WTC11 (cell line): ENCODE results near the gene ERC2. TPM values are rescaled to one million over a fixed set of nuclear protein-coding genes. Genes with fewer than 3 reads are reported as not detected.

Experiments used
- ATAC-seq: fragments of 200-7000 bp; cut with Tn5 transposase; 2 replicates; pipeline ENCODE4 v1.10.0; 2021; ENCODE audit warnings: mild to moderate bottlenecking, moderate library complexity
- CTCF ChIA-PET: fragments of 300-600 bp; sonication (Branson Sonifier 250); formaldehyde crosslinking; loops from one replicate; lab custom pipeline; 2021; ENCODE audit warnings: antibody characterized with exemption; lab: Charles Lee
- POLR2A ChIA-PET: fragments of 350-600 bp; sonication (Branson Sonifier 250); formaldehyde crosslinking; loops from one replicate; lab custom pipeline; 2021; ENCODE audit warnings: antibody characterized with exemption; lab: Charles Lee
- DNase-seq: peaks from one replicate; pipeline ENCODE4 v3.0.0; 2021; ENCODE audit warnings: low spot score
- H3K27ac Mint-ChIP-seq: 2 replicates; pipeline ENCODE4 v1.8.0; 2021; ENCODE audit warnings: mixed read lengths
- H3K27me3 Mint-ChIP-seq: 2 replicates; pipeline ENCODE4 v1.8.0; 2021; ENCODE audit warnings: low read depth, mild to moderate bottlenecking, moderate library complexity, mixed read lengths
- H3K36me3 Mint-ChIP-seq: 2 replicates; pipeline ENCODE4 v1.8.0; 2021; ENCODE audit warnings: mixed read lengths
- H3K4me1 Mint-ChIP-seq: 2 replicates; pipeline ENCODE4 v1.8.0; 2022; ENCODE audit warnings: mixed read lengths
- H3K4me3 Mint-ChIP-seq: 2 replicates; pipeline ENCODE4 v1.8.0; 2021; ENCODE audit warnings: mild to moderate bottlenecking, moderate library complexity, mixed read lengths
- H3K9me3 Mint-ChIP-seq: 2 replicates; pipeline ENCODE4 v1.8.0; 2021; ENCODE audit warnings: mixed read lengths
- AR ChIP-seq: fragments of 250-450 bp; sonication (Bioruptor Pico); IDR thresholded peaks from 2 replicates; pipeline ENCODE4 v1.9.0; 2021; ENCODE audit warnings: mild to moderate bottlenecking
- ARID4B ChIP-seq: sonication (generic); formaldehyde crosslinking; IDR thresholded peaks from 2 replicates; pipeline ENCODE4 v1.8.0; 2023; ENCODE audit warnings: missing genetic modification reagents, mild to moderate bottlenecking, borderline replicate concordance
- ATF1 ChIP-seq: sonication (generic); formaldehyde crosslinking; IDR thresholded peaks from 2 replicates; pipeline ENCODE4 v1.8.1; 2023; ENCODE audit warnings: mild to moderate bottlenecking, moderate library complexity, missing genetic modification reagents
- CBFB ChIP-seq: sonication (generic); formaldehyde crosslinking; IDR thresholded peaks from 2 replicates; pipeline ENCODE4 v1.8.1; 2022; ENCODE audit warnings: mild to moderate bottlenecking, low read depth, missing genetic modification reagents
- CTCF ChIP-seq: fragments of 200-600 bp; IDR thresholded peaks from 2 replicates; pipeline ENCODE4 v1.8.0; 2022; ENCODE audit warnings: antibody characterized with exemption
- HMGA2 ChIP-seq: fragments of 250-450 bp; sonication (Bioruptor Pico); IDR thresholded peaks from 2 replicates; pipeline ENCODE4 v1.4.0; 2021; ENCODE audit warnings: mild to moderate bottlenecking, moderate library complexity
- SMAD4 ChIP-seq: sonication (generic); formaldehyde crosslinking; IDR thresholded peaks from 2 replicates; pipeline ENCODE4 v1.8.0; 2022; ENCODE audit warnings: mild to moderate bottlenecking, missing genetic modification reagents
- TEAD4 ChIP-seq: sonication (generic); formaldehyde crosslinking; IDR thresholded peaks from 2 replicates; pipeline ENCODE4 v1.8.0; 2022; ENCODE audit warnings: mild to moderate bottlenecking, missing genetic modification reagents
- ZNF138 ChIP-seq: sonication (generic); formaldehyde crosslinking; conservative IDR thresholded peaks from 2 replicates; pipeline ENCODE4 v1.8.1; 2022; ENCODE audit warnings: mild to moderate bottlenecking, moderate library complexity, missing genetic modification reagents
- ZNF219 ChIP-seq: sonication (generic); formaldehyde crosslinking; IDR thresholded peaks from 2 replicates; pipeline ENCODE4 v1.8.0; 2023; ENCODE audit warnings: missing genetic modification reagents, mild to moderate bottlenecking, borderline replicate concordance
- ZNF232 ChIP-seq: sonication (generic); formaldehyde crosslinking; IDR thresholded peaks from 2 replicates; pipeline ENCODE4 v1.8.0; 2022; ENCODE audit warnings: mild to moderate bottlenecking, missing genetic modification reagents
- ZNF263 ChIP-seq: sonication (generic); formaldehyde crosslinking; IDR thresholded peaks from 2 replicates; pipeline ENCODE4 v1.8.1; 2022; ENCODE audit warnings: low read depth, mild to moderate bottlenecking, moderate library complexity, missing genetic modification reagents
- ZNF671 ChIP-seq: fragments of 250-450 bp; sonication (Bioruptor Pico); IDR thresholded peaks from 2 replicates; pipeline ENCODE4 v1.8.0; 2021; ENCODE audit warnings: mild to moderate bottlenecking
- total RNA-seq: library from RNA; stranded (reverse); gene quantifications from 3 replicates; pipeline ENCODE4 v1.2.3, GENCODE V29; 2021
- TF ChIP-seq, protein P1 (sequence below): fragments of 250-450 bp; sonication (Bioruptor Pico); IDR thresholded peaks from 2 replicates; pipeline ENCODE4 v1.8.0; 2021; ENCODE audit warnings: mild to moderate bottlenecking
- TF ChIP-seq, protein P2 (sequence below): sonication (generic); formaldehyde crosslinking; IDR thresholded peaks from 2 replicates; pipeline ENCODE4 v1.8.0; 2023; ENCODE audit warnings: mild to moderate bottlenecking, missing genetic modification reagents

Gene ERC2
- total RNA-seq, 1 experiment from 2014 or later = 23.5 TPM

GRCh38 chr3:56260262-56260661 lies 208.0 kb downstream of the ERC2 start:
- Mint-ChIP-seq H3K9me3 (peaks cover 19% of the 10 kb centered on the region), H3K27me3 (no peaks in the 10 kb centered on the region), H3K4me3 (no peak overlapping the region), H3K36me3 (peaks cover 13% of the 10 kb centered on the region), H3K27ac (no peak overlapping the region), H3K4me1 (peaks cover 19% of the 10 kb centered on the region)
- peak; percentile 46 for DNase-seq
- CTCF ChIA-PET = interaction anchor here (0.8 to 2.2 kb wide), 19 partner anchors 9 to 568 kb away, joined by 3 to 32 read pairs (median 4); partner anchors contain the start of gene CCDC66
- POLR2A ChIA-PET = interaction anchor here (0.6 to 1.2 kb wide), 3 partner anchors 26 to 930 kb away, joined by 3 to 5 read pairs (median 3); no protein-coding TSS in a partner anchor
- TF ChIP-seq, protein P1, sequence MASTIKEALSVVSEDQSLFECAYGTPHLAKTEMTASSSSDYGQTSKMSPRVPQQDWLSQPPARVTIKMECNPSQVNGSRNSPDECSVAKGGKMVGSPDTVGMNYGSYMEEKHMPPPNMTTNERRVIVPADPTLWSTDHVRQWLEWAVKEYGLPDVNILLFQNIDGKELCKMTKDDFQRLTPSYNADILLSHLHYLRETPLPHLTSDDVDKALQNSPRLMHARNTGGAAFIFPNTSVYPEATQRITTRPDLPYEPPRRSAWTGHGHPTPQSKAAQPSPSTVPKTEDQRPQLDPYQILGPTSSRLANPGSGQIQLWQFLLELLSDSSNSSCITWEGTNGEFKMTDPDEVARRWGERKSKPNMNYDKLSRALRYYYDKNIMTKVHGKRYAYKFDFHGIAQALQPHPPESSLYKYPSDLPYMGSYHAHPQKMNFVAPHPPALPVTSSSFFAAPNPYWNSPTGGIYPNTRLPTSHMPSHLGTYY (CRISPR knock-in tag) = no peak
- TF ChIP-seq CTCF = 0 out of 2 replicates have a peak, but pooled peaks have one; percentile 21
- no peak for TF ChIP-seq SMAD4 (CRISPR knock-in tag)
- TF ChIP-seq, all 79 proteins: peak for 1
- peak; percentile 65 for ATAC-seq

- peaks cover 10% of the 10 kb centered on the region for H3K9me3 Mint-ChIP-seq
- POLR2A ChIA-PET = no interaction called here
- H3K4me3 Mint-ChIP-seq = no peak overlapping the region
- ATAC-seq (no peak), DNase-seq (no peak)
- CTCF ChIA-PET = no interaction called here
- H3K27ac Mint-ChIP-seq = no peak overlapping the region
- H3K4me1 Mint-ChIP-seq = peaks cover 38% of the 10 kb centered on the region
- TF ChIP-seq, protein P2, sequence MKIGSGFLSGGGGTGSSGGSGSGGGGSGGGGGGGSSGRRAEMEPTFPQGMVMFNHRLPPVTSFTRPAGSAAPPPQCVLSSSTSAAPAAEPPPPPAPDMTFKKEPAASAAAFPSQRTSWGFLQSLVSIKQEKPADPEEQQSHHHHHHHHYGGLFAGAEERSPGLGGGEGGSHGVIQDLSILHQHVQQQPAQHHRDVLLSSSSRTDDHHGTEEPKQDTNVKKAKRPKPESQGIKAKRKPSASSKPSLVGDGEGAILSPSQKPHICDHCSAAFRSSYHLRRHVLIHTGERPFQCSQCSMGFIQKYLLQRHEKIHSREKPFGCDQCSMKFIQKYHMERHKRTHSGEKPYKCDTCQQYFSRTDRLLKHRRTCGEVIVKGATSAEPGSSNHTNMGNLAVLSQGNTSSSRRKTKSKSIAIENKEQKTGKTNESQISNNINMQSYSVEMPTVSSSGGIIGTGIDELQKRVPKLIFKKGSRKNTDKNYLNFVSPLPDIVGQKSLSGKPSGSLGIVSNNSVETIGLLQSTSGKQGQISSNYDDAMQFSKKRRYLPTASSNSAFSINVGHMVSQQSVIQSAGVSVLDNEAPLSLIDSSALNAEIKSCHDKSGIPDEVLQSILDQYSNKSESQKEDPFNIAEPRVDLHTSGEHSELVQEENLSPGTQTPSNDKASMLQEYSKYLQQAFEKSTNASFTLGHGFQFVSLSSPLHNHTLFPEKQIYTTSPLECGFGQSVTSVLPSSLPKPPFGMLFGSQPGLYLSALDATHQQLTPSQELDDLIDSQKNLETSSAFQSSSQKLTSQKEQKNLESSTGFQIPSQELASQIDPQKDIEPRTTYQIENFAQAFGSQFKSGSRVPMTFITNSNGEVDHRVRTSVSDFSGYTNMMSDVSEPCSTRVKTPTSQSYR (CRISPR knock-in tag) = no peak
- TF ChIP-seq ZNF219 = no peak
- peaks cover 9% of the 10 kb centered on the region for H3K36me3 Mint-ChIP-seq
- no peaks in the 10 kb centered on the region for H3K27me3 Mint-ChIP-seq
Observed at GRCh38 chr3:56257826-56258225, 210.4 kb downstream of the ERC2 start.

DNA sequence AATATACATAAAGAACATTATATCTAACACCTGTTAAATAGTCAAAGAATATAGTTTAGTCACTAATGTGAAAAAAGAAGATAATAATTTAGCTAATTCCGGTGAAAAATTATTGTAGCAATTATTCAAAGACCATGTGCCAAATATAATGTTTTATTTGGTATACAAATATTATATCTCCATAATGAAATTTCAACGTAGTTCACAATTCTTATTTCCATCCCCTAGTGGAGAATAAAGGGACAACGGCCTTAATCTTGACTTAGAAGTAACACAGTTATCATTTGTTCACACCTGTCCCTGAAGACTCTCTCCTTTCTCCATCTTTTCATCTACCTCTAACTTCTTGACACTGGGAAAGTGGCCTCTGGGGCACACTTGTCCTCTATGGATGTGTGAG lies 213.4 kb downstream of the ERC2 start:
- H3K36me3 Mint-ChIP-seq = no peaks in the 10 kb centered on the region
- CTCF ChIA-PET = no interaction called here
- no peak for ATAC-seq
- H3K9me3 Mint-ChIP-seq = no peaks in the 10 kb centered on the region
- no peak overlapping the region for H3K4me3 Mint-ChIP-seq
- POLR2A ChIA-PET = no interaction called here
- no peak for DNase-seq
- peaks cover 44% of the 10 kb centered on the region for H3K4me1 Mint-ChIP-seq
- H3K27ac Mint-ChIP-seq = no peak overlapping the region
- H3K27me3 Mint-ChIP-seq = no peaks in the 10 kb centered on the region
- TF ChIP-seq ARID4B (CRISPR knock-in tag) (no peak), ZNF219 (no peak), ZNF671 (CRISPR knock-in tag) (no peak), TEAD4 (CRISPR knock-in tag) (no peak), CBFB (CRISPR knock-in tag) (no peak), ZNF232 (CRISPR knock-in tag) (no peak), HMGA2 (CRISPR knock-in tag) (no peak), ZNF263 (CRISPR knock-in tag) (no peak), ATF1 (CRISPR knock-in tag) (no peak), ZNF138 (CRISPR knock-in tag) (no peak), AR (no peak)
